Nucleus accumbens (tissue), 56 donors: Measurements from ENCODE around the gene LIMS1.
"Not testable (repeated sequence)": the region's sequence is repeated elsewhere in the genome, so short reads cannot be mapped to it uniquely, and the experiment has no call there.

ENCODE experiments used
- DNase-seq, 56 donors: peaks; one replicate each; lab custom pipeline; 2025; lab: John Stamatoyannopoulos, UW

LIMS1 gene

DNA sequence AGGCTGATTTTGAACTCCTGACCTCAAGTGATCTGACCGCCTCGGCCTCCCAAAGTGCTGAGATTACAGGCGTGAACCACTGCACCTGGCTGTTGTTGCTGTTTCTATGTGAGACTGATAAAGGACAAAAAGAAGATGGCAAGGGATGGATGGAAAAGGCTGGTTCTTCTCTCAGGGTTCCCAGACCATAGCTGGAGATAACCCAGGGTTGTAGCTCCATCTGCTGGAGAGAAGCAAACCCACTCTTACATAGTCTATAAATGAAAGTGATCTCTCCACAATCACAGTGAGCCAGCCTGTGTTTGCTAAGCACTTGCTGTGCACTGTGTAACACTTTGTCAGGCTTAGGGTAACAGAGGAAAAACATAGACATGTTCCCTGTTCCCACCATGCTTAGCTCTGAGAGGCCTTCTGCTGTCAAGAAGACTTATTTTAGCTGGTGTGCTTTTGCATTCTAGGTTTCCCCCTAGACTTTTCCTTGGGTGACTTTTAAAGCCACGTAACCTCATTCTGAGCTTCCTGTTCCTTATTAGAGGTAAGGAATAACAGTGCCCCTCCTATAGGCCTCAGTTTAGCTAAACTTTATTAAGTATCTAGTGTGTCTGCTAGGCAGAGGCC, 49.7 kb downstream of the LIMS1 start:
- DNase-seq = peak in 40 of 56 donors; percentile 9 to 84 (median 40)

DNA sequence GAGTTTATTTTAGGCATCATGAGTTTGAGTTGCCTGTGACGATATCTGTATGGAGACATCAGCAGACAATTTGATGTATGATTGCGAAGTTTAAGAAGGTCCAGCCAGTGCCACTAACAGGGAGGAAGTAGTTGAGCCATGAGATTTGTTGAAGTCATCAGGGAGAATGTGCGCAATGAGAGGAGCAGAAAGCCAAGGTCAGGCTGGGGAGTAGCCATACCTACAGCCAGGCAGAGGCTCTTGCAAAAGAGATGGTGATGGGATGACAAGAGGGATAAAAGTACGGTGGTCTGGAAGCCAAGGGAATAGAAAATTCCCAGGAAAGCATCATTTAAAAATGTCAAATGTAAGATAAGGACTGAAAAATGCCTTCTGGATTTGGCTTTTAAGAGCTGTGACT, 51.2 kb downstream of the LIMS1 start:
- no peak for DNase-seq

DNA sequence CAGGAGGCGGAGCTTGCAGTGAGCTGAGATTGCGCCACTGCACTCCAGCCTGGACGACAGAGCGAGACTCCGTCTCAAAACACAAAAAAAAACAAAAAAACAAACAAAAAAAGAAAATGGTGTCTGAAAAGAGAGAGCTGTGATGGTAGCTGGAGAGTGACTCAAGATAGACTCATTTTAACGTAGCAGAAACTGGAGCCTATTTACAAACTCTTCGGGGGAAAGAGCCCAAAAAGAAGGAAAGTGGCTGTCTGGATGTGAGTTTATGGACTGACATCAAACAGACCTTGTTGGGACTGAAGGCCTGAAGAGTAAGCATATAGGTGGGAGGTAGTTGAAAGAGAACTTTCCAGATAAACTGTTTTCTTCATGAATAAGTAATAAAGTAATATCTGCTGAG, 51.8 kb downstream of the LIMS1 start:
- DNase-seq = no peak

DNA sequence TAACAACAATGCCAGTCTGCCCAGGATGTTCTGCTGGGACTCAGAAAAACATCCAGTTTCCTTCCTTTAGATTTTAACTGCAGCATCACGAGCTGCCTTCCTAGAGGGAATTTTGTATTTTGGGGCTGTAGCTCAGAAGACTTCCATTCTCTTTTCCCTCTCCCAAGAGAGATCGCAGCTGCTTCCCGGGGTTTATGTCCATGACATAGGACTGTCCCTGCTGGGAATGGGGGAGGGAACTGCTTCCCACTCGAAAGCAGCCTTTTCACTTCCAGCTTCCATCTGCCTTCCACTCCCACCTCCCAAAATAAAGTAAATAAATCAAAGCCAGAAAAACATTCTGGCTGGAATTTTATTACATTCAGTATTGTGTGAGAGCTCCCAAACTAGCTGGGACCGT, 52.4 kb downstream of the LIMS1 start:
- DNase-seq = no peak

DNA sequence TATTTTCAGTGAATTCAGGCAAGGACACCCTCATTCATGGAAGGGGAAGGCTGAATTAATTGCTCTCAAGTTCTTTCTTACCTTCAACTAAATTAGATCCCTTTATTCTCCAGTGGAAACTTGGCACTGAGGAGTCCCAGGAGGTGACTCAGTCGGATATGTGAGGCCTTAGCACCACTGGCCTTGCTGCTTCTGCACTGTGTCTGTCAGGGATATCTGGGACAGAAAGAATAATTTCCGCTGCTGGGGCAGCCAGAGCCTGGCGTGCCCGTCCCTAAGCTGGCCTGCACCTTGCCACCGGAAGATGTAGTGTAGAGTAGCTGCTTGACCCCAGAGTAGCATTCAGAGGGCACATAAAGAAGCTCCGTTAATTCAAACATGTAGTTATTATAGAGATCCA, 53.4 kb downstream of the LIMS1 start:
- peak in 1 of 56 donors; percentile 10 for DNase-seq

DNA sequence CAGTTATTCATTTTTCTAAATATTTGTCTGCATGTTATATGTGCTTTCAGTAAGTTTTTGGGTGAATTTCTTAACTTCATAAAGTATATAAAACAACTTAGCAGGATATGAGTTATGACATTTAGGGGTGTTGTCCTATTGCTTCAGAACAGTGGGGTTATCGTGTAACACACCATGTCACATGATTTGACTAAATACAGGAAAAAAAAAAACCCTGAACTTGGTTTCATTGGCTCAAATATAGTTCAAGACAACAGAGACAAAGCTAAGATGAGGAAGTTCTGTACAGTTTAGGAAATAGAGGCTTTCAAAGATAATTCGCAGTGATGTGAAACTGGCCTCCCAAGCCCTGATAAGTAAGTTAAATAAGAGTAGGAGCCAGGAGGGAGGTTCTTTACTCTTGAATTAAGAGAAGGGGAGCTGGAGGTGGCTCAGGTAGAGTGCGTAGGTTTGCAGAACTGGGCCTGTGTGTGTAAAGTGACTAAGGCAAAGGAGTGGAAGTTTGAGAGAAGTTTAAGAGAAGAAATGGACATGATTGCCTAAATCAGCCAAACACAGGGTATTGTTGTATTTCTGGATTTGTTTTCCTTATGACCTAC, 53.9 kb downstream of the LIMS1 start:
- no peak for DNase-seq

DNA sequence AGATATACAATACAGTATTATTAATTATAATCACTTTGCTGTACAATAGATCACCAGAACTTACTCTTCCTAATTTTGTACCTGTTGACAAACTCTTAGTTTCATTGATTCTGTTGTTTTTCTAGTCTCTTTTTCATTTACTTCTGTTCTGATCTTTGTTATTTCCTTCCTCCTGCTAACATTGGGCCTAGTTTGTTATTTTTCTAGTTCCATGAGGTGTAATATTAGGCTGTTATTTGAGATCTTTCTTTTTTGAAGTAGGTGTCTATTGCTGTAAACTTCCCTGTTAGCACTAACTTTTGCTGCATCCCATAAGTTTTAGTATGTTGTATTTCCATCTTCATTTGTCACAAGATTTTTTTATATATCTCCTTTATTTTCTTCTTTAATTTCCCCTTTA, 55.1 kb downstream of the LIMS1 start:
- no peak for DNase-seq

DNA sequence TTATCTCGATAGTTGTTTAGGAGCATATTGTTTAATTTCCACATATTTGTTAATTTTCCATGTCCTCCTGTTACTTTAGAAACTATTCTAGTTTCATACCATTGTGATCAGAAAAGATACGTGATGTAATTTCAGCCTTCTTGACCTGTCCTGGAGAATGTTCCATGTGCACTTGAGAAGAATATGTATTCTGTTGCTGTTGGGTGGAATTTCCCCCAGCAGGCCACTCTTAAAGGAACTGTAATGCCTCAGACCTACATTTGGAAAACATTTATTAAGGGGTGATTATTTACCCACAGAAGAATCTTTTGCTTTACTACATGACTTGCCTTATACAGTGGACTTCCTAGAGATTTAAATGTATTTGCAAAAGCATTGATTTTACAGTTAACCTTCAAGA, 55.5 kb downstream of the LIMS1 start:
- no peak for DNase-seq

DNA sequence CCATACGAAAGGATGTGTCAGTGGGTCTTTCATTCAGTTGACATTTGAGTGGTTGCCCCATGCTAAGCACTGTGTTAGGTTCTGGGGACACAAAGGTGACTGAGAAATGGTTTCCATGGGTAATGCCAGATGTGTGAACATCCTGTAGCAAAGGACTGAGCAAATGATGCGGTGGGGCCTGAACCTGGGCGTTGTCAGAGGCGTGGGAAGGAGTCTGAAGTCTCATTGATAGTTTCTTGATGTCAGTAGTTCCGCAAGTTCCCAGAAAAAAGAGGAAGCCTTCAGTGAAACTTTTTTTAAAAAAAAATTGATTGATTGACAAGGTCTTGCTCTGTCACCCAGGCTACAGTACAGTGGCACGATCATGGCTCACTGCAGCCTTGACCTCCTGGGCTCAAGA, 56.9 kb downstream of the LIMS1 start:
- no peak for DNase-seq

DNA sequence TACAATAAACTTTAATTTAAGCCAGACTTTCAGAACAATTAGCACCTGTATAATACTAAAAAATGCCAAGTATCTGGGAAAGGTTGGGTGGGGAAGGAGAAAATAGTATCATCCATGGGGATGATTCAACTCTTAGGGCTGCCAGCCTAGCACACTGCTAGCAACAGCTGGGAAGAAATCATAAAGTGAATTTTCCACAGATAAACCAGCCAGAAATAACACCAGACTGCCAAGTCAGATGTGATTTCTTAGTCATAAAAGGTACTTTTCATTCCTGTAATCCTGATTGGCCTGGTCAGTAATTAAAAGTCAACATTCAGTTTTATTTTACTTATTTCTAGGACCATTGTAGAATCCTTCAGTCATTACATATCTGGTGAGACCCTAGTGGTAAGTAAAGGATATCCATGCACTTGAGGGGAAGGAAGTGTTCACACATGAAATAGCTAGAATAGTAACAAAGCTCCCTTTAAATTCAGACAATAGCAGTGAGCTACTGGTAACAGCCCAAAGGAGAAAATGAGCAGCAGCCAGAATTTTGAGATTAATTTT, 59.4 kb downstream of the LIMS1 start:
- peak in 1 of 56 donors; percentile 52 for DNase-seq

DNA sequence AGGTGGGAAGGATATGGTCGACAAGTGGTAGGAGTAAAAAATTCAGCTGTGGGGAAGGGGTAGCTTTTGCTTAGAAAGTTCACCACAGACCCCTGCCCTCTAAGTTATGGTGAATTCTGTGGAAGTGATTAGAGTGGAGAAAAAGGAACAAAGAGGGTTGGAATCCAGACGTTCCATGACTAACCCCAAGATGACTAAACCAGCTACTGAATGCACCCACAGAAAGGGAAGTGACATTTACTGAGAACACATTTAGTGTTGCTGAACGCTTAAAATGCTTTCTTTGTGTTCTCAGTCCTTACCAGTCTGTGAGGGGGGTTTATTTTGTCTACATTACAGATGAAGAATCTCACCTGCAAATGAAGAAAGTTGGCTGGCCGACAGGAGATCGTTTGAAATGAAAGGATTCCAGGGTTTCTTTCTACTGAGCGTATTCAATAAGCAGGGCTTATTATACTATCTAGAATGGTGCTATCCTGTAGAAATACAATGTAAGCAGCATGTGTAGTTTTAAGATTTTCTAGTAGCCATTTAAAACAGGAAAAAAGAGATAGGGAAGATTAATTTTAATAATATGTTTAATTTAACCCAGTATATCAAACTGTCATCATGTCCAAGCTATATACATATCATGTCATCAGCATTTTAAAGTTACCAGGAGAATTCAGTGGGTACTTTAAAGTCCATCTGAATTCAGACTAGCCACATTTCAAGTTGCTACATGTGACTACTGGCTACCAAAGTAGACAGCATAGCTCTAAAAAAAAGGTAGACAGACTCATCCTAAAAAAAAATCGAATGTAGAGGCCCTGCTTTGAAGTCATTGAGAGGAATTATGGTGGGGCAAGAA, 60.1 kb downstream of the LIMS1 start:
- DNase-seq = peak in 7 of 56 donors; percentile 13 to 42 (median 23)

DNA sequence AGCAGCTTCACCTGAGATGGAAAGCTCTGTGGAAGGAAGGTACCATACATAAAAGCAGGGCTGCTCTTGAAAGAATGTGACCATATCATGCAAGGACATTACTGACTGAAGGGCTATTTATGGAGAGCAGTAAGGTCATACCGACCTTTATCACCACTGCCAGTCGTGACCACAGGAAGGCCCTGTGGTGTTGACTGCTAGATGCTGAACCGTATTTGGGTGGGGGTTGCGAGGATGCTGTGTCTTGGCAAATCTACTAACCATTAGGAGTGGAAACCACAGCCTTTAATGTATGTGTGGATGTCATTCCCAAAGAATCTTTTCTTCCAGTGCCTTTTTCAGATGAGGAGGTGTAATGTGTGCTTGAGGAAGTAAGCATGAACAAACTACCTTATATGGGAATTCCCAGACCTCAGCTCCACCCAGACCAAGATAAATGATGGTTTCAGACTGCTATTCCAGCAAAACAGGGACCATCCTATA, 60.8 kb downstream of the LIMS1 start:
- DNase-seq = no peak

DNA sequence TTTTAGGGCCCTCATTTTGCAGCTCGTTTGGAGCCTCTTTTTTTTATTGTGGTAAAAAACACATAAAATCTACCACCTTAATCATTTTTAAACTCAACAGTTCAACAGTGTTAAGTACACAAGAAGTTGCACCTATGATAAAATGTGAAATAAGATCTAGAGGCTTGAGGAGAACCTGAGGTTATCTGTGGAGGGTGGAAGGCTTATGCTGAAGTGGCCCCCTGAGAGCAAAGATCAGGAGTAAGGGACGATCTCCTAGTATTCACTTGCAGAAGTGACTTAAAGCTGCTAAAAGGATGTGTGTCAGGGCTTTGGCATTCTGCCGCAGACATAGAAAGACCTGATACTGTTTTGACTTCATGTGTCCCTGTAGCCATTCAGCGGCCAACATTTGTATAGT, 61.5 kb downstream of the LIMS1 start:
- not testable (repeated sequence) for DNase-seq

DNA sequence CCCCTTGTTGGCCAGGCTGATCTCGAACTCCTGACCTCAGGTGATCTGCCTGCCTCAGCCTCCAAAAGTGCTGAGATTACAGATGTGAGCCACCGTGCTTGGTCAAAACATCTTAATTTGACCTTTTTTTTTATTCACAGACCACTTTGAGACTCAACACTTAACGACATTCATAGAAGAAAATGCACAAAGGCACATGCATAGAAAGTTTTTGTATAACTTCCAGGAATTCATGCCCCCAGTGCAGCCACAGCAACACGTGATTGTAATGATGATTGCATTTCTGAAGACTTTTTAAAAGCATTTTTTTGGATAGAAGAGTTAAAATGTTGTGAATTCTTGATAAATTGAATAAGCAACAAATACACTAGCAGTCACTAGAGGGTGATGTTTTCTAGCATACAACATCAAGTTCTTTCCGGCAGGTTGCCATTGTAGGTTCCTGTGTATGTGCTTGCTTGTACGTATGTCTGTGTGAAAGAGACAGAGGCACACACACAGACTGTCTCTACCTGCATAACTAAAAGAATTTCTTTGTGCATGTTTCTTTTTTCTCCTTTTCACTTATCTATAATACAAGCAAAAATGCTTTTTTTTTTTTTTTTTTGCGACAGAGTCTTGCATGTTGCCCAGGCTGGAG, 63.0 kb downstream of the LIMS1 start:
- DNase-seq = peak in 2 of 56 donors; percentile 15 to 22

DNA sequence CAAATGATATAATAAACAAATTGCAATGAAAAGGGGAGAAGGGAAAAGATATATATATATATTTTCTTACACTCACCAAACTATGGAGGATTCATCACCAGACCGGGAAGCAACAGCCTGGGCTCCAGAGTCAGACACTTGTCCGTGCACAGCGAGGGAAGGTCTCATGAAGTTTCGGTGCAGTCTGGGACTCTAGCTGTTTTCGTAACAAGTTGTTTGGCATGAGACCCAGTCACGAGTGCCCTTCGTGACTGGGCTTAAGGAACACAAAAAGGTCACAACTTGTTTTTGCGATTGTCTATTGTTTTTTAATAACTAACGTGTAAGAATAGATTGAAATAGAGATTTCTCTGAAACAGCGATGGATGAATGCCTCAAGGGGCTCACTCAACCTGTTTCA, 66.9 kb downstream of the LIMS1 start:
- not testable (repeated sequence) for DNase-seq

DNA sequence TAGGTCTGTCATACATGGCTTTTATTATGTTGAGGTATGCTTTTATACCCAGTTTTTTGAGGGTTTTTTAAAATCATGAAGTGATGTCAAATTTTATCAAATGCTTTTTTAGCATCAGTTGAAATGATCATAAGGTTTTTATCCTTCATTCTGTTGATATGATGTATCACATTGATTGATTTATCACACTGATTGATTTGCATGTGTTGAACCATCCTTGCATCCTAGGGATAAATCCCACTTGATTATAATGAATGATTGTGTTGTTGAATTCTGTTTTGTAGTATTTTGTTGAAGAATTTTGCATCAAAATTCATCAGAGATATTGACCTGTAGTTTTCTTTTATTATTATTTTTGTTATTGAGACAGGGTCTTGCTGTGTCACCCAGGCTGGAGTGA, 68.2 kb downstream of the LIMS1 start:
- DNase-seq = no peak

DNA sequence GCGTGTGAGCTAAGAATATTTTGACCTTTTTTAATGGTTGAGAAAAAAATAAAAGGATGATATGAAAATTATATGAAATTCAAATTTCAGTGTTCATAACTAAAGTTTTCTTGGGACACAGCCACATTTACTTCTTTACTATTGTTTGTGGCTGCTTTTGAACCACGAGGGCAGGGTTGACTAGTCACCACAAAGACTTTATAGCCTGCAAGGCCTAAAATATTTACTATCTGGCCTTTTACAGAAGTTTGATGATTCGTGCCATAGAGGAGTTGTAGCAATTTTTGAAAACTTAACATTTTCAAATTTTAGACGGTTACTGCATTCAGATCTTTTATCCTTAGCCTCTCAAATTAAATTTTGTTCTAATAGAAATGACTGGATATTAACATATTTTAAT, 69.9 kb downstream of the LIMS1 start:
- no peak for DNase-seq

DNA sequence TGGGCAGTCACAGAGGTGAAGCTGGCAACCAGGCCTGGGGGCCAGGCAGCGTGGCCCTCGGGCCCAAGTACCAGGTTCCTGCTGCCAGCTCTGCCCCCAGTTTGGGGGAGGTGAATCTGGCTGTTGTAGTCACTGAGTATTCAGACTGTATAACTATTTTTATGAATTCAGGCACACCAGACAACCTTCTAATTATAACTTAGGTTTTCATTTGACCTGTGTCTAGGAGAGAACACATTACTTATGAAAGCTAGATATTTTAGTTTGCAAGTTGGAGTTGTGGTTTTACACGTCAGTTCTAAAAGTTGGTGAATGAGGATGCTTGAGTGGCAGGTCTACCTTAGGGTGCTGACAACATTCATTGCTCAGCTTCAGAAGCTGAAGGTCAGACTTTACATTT, 71.7 kb downstream of the LIMS1 start:
- no peak for DNase-seq

DNA sequence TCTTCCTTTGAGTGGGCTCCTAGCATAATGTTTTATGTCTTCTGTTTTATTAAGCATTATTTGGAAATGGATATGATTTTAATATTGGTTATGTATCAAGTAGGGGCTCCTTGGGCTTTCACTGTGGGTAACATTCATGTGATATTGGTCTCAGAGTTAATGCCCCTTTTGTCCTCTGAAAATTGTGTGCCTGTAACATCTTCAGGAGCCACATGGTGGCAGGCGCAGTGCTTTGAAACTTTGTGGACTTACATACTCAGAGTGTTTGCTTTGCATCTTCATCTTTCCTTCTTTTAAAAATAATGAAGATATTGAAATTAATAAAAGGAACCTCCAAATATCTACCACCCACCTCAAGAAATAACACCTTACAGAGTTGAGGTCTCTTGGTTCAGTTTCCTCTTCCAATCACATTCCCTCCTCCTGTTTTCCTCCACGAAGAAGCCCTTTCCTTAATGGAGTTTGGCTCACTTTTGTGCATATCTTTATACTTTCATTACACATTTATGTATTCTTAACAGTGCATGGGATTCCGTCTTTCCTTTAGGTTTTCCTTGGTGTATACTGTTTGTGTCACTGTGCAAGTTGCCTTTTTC, 73.5 kb downstream of the LIMS1 start:
- DNase-seq = peak in 17 of 56 donors; percentile 5 to 59 (median 21)

DNA sequence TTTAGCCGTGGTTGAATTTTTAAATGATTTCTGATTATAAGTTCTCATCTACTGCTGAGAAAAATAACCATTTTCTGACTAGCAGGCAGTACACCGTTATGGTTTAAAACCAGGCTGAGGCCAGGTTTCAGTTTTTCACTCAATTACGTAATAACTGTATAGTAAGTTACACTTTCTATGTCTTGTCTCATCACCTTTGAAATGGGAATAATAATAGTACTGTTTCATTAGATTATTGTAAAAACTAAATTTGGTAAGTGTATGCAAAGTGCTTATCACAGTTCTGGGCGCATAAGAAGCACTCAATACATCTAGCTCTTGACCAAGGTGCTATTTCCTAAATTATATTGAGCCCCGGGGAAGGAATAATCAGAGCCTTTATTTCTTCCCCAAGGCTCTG, 76.8 kb downstream of the LIMS1 start:
- DNase-seq = no peak
